ENCODE data around the gene ROPN1B.

DNA sequence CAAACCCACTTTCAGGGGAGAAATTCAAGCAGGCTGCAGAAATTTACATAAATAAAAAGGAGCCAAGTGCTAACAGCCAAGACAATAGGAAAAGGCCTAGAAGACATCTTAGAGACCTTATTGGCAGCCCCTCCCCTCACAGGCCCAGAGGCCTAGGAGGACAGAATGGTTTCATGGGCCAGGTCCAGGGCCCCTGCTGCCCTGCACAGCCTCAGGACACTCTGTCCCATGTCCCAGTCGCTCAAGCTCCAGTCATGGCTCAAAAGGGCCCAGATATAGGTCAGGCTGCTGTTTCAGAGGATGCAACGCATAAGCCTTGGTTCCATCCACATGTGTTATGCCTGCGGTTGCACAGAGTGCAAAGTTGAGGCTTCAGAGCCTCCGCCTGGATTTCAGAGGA is 59.1 kb downstream of the ROPN1B start:
- TF ChIP-seq CTCF (conservative IDR thresholded peaks at IDR 0.05; ENCODE audit: low read depth, low read length), result no peak
- no peak for TF ChIP-seq EZH2 (IDR thresholded peaks at IDR 0.05; ENCODE audit: borderline replicate concordance, low read depth, low read length, poor library complexity, severe bottlenecking)
